Ascending aorta (tissue), 2 donors: ENCODE measurements around the gene NPTXR. TPM values are rescaled to one million over a fixed set of nuclear protein-coding genes. Genes with fewer than 3 reads are reported as not detected.

ENCODE experiments used
- DNase-seq, 2 donors: peaks; one replicate each; pipeline ENCODE4 v3.0.0-alpha.2; 2019; ENCODE audit warnings: low spot score in 2 of 2
- H3K27ac ChIP-seq, 2 donors: fragments of 200-600 bp; sonication (generic); one replicate each; pipeline ENCODE4 v1.5.1; 2016 to 2017; ENCODE audit warnings: mild to moderate bottlenecking in 1 of 2
- H3K27me3 ChIP-seq: fragments of 200-600 bp; sonication (generic); one replicate; pipeline ENCODE4 v1.5.1; 2017
- H3K36me3 ChIP-seq, 2 donors: fragments of 200-600 bp; sonication (generic); one replicate each; pipeline ENCODE4 v1.5.1; 2016
- H3K4me1 ChIP-seq, 2 donors: fragments of 200-600 bp; sonication (generic); one replicate each; pipeline ENCODE4 v1.5.1; 2016 to 2017; ENCODE audit warnings: mild to moderate bottlenecking in 1 of 2
- H3K4me3 ChIP-seq, 2 donors: fragments of 200-600 bp; sonication (generic); one replicate each; pipeline ENCODE4 v1.5.1; 2016 to 2017; ENCODE audit warnings: mild to moderate bottlenecking in 1 of 2
- H3K9me3 ChIP-seq, 2 donors: fragments of 200-600 bp; sonication (generic); one replicate each; pipeline ENCODE4 v1.5.1; 2016
- intact Hi-C: fragments of 100-400 bp; cut with DNase I; formaldehyde crosslinking; loops from one replicate; pipeline ENCODE4 v1.15.1; 2023
- total RNA-seq: library from RNA; depleted of rRNA; stranded (reverse); fragments of >200 nt; gene quantifications from one replicate; pipeline ENCODE4 v1.1.0, GENCODE V29; 2016
- TF ChIP-seq, protein P1 (sequence below), 3 experiments: fragments of 200-600 bp in 2 of 3; fragments of 450-650 bp in 1 of 3; sonication (generic) in 2 of 3; IDR thresholded peaks; one replicate each; pipeline ENCODE4 v1.5.1; 2016 to 2019; ENCODE audit warnings: antibody characterized with exemption in 3 of 3, mild to moderate bottlenecking in 1 of 3, moderate library complexity in 1 of 3

The NPTXR gene
- total RNA-seq, 1 donor from 2014 or later, result 46.3 TPM

DNA sequence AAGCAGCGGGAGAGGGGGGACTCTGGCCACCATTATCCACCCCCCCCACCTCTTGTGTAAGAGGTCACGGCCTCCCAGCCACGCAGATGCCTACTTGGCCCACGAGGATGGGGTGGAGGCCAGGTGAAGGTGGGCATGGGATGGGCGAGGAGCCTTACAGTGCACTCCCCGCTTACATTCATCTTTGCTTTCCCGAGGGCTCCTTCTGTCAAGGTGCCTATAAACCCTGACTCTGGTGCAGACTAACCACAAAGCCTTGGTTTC, 13.1 kb downstream of the NPTXR start:
- intact Hi-C loops, result no loop called here
- Histone ChIP-seq H3K9me3 (no peaks in the 10 kb centered on the region), H3K27me3 (no peaks in the 10 kb centered on the region), H3K4me1 (no peaks in the 10 kb centered on the region), H3K27ac (no peak overlapping the region), H3K36me3 (peaks cover 0 to 9% of the 10 kb centered on the region in 2 donors), H3K4me3 (no peak overlapping the region)
- TF ChIP-seq, protein P1, sequence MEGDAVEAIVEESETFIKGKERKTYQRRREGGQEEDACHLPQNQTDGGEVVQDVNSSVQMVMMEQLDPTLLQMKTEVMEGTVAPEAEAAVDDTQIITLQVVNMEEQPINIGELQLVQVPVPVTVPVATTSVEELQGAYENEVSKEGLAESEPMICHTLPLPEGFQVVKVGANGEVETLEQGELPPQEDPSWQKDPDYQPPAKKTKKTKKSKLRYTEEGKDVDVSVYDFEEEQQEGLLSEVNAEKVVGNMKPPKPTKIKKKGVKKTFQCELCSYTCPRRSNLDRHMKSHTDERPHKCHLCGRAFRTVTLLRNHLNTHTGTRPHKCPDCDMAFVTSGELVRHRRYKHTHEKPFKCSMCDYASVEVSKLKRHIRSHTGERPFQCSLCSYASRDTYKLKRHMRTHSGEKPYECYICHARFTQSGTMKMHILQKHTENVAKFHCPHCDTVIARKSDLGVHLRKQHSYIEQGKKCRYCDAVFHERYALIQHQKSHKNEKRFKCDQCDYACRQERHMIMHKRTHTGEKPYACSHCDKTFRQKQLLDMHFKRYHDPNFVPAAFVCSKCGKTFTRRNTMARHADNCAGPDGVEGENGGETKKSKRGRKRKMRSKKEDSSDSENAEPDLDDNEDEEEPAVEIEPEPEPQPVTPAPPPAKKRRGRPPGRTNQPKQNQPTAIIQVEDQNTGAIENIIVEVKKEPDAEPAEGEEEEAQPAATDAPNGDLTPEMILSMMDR (IDR thresholded peaks at IDR 0.05), result no peak
- DNase-seq, result no peak

DNA sequence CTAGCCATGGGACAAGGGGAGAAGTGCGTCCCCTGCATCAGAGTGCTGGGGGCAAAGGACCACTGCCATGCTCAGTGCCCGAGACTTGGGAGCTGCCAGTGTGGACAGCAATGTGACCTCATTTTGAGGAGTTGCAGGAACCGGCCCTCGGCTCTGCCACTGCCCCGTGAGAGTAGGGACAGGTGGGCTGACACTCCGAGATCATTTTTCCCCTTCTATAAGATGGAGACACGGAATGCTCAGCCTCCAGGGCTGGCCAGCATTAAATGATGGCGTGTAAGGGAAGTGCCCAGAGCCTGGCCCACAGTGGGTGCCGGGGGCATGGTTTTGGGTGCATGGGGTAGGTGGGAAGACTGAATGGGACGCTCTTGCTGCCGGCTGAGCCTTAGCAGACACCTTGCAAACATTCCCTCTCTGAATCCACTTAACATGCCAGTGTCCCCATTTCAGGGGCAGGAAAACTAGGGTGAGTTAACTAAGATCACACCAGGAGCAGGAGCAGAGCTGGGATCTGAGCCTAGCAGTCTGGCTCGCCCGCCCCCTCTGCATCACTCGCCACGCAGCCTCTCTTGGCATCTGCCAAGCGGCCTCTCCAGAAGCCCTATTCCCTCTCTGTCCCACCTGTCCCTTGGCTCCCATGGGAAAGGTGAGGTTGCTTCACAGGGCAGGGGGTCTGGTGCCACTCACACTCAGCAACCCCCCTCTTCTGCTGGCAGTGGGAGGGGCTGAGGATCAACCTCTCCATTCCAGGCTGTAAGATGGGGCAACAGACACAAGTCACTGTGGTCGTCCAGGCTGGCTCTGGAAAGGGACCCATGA, 13.6 kb downstream of the NPTXR start:
- no peak for DNase-seq
- intact Hi-C loops, result no loop called here
- H3K36me3 ChIP-seq, result peaks cover 0 to 9% of the 10 kb centered on the region in 2 donors
- no peak overlapping the region for H3K4me3 ChIP-seq
- TF ChIP-seq, protein P1 (IDR thresholded peaks at IDR 0.05), result no peak
- no peaks in the 10 kb centered on the region for H3K27me3 ChIP-seq
- no peaks in the 10 kb centered on the region for H3K9me3 ChIP-seq
- no peak overlapping the region for H3K27ac ChIP-seq
- no peaks in the 10 kb centered on the region for H3K4me1 ChIP-seq

DNA sequence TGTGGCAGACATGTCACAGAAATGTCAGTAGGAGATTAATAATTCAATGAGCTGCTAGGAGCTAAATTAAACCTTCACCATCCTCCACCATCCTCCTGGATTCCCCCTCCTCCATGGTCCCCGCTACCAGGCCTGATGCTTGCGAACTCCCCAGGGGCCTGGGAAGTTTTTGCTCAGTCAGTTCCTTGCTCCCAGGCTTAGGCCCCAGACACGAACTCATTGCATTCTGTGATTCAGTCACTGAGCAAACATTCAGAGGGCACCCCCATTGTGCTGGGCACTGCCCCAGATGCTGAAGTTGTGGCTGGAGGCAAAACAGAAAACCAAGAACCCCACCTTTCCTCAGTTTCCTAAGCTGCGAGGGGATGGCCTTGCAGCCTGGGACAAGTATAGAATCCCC, 14.3 kb downstream of the NPTXR start:
- Histone ChIP-seq H3K36me3 (peaks cover 0 to 9% of the 10 kb centered on the region in 2 donors), H3K4me3 (no peak overlapping the region), H3K27me3 (no peaks in the 10 kb centered on the region), H3K9me3 (no peaks in the 10 kb centered on the region), H3K4me1 (no peaks in the 10 kb centered on the region), H3K27ac (no peak overlapping the region)
- no peak for DNase-seq
- TF ChIP-seq, protein P1 (IDR thresholded peaks at IDR 0.05), result no peak
- intact Hi-C loops, result no loop called here

DNA sequence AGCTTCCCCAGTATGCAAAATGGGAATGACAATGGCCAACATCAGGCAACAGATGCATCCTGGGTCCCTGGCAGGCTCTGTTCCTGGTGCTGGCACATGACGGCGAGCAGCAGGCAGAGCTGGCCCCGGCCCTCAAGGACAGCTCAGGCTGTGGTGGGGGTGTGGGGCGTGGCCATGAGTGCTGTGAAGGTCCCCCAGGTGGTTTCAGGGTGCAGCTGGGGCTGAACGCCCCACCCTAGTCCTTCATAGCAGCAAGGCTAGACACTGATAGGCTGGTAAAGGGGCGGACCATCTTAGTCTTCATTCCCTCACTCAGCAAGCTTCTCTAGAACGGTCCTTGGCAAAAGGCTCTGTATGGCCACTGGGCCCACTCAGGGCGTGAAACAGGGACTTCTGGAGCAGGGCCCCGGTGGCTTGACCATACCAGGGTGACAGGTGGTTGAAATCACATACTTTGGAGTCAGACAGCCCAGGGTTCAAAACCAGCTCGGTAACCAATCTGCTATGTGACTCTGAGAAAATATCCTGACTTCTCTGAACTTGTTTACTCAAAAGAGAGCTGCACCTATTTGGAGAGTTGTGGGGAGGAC, 15.1 kb downstream of the NPTXR start:
- TF ChIP-seq, protein P1 (IDR thresholded peaks at IDR 0.05), result no peak
- no peak for DNase-seq
- no peaks in the 10 kb centered on the region for H3K9me3 ChIP-seq

DNA sequence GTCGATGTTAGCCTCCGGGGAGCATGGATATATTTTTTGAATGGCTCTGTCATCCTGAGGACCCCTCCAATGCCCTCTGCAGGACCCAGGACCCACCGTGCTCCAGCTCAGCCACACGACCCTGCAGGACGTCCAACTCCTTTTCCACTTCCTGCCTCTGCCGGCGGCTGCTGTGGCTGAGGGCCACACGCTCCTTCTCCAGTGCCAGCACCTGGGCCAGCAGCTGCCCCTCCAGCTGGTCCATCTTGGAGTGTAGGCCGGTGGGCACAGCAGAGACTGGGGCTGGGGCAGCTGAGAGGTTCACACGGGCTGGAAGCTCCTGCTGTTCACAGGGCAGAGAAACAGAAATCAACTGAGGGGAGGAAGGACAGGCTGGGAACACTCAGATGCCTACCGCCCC, 15.6 kb downstream of the NPTXR start:
- Histone ChIP-seq H3K27ac (no peak overlapping the region), H3K9me3 (no peaks in the 10 kb centered on the region), H3K4me1 (no peaks in the 10 kb centered on the region), H3K27me3 (no peaks in the 10 kb centered on the region), H3K36me3 (peaks cover 0 to 14% of the 10 kb centered on the region in 2 donors), H3K4me3 (no peak overlapping the region)
- intact Hi-C loops, result no loop called here
- TF ChIP-seq, protein P1 (IDR thresholded peaks at IDR 0.05), result no peak
- DNase-seq, result no peak

More for the DNA sequence above, 15.1 kb downstream of the NPTXR start:
- H3K4me3 ChIP-seq, result no peak overlapping the region
- H3K27ac ChIP-seq, result no peak overlapping the region
- H3K27me3 ChIP-seq, result no peaks in the 10 kb centered on the region
- H3K36me3 ChIP-seq, result peaks cover 0 to 11% of the 10 kb centered on the region in 2 donors
- no peaks in the 10 kb centered on the region for H3K4me1 ChIP-seq
- intact Hi-C loops, result no loop called here
